A549 (cell line): ENCODE data around the gene ANO3.

Source experiments
- BHLHE40 ChIP-seq: IDR thresholded peaks from 2 replicates; pipeline ENCODE4 v1.6.1; 2012; ENCODE audit warnings: low read depth, low read length, inconsistent platforms
- CEBPB ChIP-seq, 2 experiments: fragments of >200 bp in 1 of 2; sonication (Bioruptor Twin) in 1 of 2; formaldehyde crosslinking in 1 of 2; IDR thresholded peaks; 2 replicates each; pipeline ENCODE4 v1.6.1; 2012 to 2016
- CTCF ChIP-seq: fragments of >200 bp; sonication (Bioruptor Twin); formaldehyde crosslinking; IDR thresholded peaks from 3 replicates; pipeline ENCODE4 v1.5.1; 2016
- EP300 ChIP-seq, 2 experiments: fragments of >200 bp; sonication (Bioruptor Twin); formaldehyde crosslinking; IDR thresholded peaks; 2 replicates in 1 of 2; 3 replicates in 1 of 2; pipeline ENCODE4 v1.6.1; 2016 to 2017
- HOXA7 ChIP-seq: fragments of 250-450 bp; sonication (Bioruptor Pico); IDR thresholded peaks from 2 replicates; pipeline ENCODE4 v1.5.0; 2020; ENCODE audit warnings: mild to moderate bottlenecking, moderate library complexity
- KDM1A ChIP-seq: fragments of 200-600 bp; sonication (generic); IDR thresholded peaks from 2 replicates; pipeline ENCODE4 v1.6.1; 2016; ENCODE audit warnings: low read depth, mild to moderate bottlenecking
- NFE2L2 ChIP-seq: fragments of 150-350 bp; conservative IDR thresholded peaks from 2 replicates; pipeline ENCODE4 v1.6.1; 2014; ENCODE audit warnings: low read length
- POLR2A ChIP-seq: IDR thresholded peaks from 2 replicates; pipeline ENCODE4 v1.6.1; 2012; ENCODE audit warnings: mild to moderate bottlenecking, low read length
- REST ChIP-seq: fragments of 200-600 bp; sonication (generic); IDR thresholded peaks from 2 replicates; pipeline ENCODE4 v1.6.1; 2016; ENCODE audit warnings: antibody characterized with exemption, mild to moderate bottlenecking, moderate library complexity
- RNF2 ChIP-seq: fragments of 200-600 bp; sonication (generic); IDR thresholded peaks from 2 replicates; pipeline ENCODE4 v1.6.1; 2016; ENCODE audit warnings: low read depth, mild to moderate bottlenecking, antibody characterized with exemption, moderate library complexity, borderline replicate concordance
- SMC3 ChIP-seq: fragments of >200 bp; sonication (Bioruptor Twin); formaldehyde crosslinking; IDR thresholded peaks from 3 replicates; pipeline ENCODE4 v1.6.1; 2018; ENCODE audit warnings: inconsistent platforms
- ZC3H11A ChIP-seq: fragments of 450-650 bp; IDR thresholded peaks from 2 replicates; pipeline ENCODE4 v1.6.1; 2014; ENCODE audit warnings: antibody characterized with exemption, mild to moderate bottlenecking
- ZFP36 ChIP-seq: fragments of 450-650 bp; IDR thresholded peaks from 2 replicates; pipeline ENCODE4 v1.6.1; 2014; ENCODE audit warnings: borderline replicate concordance; ENCODE audit not compliant: partially characterized antibody

- TF ChIP-seq ZC3H11A (no peak), REST (no peak), HOXA7 (CRISPR knock-in tag) (no peak), CTCF (no peak), KDM1A (no peak), SMC3 (no peak), POLR2A (no peak), EP300 (IDR thresholded peaks at IDR 0.05) (no peak), ZFP36 (no peak), RNF2 (no peak), CEBPB (IDR thresholded peaks at IDR 0.05) (no peak), BHLHE40 (no peak), NFE2L2 (no peak)
Measured at GRCh38 chr11:26333906-26334305, 2.0 kb downstream of the ANO3 start.
